Measurements from ENCODE around the gene NCSTN.

DNA sequence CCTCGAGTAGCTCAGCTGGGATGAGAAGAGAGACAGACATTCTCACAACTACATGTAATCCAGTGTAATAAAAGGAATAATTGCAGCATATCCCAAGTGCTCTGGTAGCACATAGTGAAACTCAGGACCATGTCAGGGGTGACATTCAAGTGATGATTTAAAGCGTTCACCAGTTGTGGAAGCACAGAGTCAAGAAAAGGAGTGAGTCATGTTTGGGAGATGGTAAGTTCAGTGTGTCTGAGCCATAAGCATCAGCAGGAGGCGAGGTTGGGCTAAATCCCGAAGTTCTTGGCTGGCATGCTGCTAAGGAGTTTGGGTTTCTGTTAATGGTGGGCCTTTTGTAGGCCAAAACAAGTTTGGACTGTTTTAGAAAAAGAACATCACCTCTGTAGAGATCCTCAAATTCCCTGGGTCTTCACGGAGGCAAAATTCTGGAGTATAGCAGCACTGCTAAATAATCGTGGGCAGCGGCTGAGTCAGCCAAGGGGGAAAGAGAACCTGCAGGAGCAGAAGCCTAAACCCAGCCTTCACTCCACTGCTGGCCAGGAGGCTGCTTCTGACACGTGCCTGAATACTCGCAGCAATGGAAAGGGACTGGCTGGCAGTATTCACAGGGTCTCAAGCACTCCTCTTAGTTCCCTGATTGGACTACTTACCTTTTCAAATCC is 16.5 kb downstream of the NCSTN start:
- TF ChIP-seq, protein P1, sequence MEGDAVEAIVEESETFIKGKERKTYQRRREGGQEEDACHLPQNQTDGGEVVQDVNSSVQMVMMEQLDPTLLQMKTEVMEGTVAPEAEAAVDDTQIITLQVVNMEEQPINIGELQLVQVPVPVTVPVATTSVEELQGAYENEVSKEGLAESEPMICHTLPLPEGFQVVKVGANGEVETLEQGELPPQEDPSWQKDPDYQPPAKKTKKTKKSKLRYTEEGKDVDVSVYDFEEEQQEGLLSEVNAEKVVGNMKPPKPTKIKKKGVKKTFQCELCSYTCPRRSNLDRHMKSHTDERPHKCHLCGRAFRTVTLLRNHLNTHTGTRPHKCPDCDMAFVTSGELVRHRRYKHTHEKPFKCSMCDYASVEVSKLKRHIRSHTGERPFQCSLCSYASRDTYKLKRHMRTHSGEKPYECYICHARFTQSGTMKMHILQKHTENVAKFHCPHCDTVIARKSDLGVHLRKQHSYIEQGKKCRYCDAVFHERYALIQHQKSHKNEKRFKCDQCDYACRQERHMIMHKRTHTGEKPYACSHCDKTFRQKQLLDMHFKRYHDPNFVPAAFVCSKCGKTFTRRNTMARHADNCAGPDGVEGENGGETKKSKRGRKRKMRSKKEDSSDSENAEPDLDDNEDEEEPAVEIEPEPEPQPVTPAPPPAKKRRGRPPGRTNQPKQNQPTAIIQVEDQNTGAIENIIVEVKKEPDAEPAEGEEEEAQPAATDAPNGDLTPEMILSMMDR (IDR thresholded peaks at IDR 0.05): no peak
- TF ChIP-seq POLR2AphosphoS5 (IDR thresholded peaks at IDR 0.05) (no peak), POLR2A (IDR thresholded peaks at IDR 0.05) (no peak)

Data from transverse colon (tissue), 4 donors.